Stimulated activated CD4-positive, alpha-beta T cell treated with anti-CD3 and anti-CD28 coated beads, Interleukin-4, amount 100 ng/mL, for 48 hours (primary cell): Measurements from ENCODE around the gene CATSPERE.
"Not testable (repeated sequence)": the region's sequence is repeated elsewhere in the genome, so short reads cannot be mapped to it uniquely, and the experiment has no call there.

Source experiments
- DNase-seq, 2 donors: peaks; one replicate each; pipeline ENCODE4 v3.0.0-alpha.2; 2020; ENCODE audit warnings: low read depth in 2 of 2

The CATSPERE gene

DNA sequence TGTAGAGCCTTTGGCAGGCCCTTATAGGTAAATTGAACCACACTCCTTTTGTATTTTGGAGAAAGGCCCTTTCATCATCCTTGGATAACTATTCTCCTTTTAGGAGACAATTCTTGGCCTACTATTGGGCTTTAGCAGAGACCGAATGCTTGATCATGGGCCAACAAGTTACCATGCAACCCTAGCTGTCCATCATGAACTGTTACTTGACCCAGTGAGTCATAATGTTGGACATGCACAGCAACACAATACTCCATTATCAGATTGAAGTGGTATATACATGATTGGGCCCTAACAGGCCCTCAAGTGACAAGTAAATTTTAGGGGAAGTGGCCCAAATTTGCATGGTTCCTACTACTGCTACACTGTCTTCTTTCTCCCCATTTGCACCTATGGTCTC is 84.4 kb downstream of the CATSPERE start:
- no peak for DNase-seq

- no peak for DNase-seq
Observed at GRCh38 chr1:244548558-244549115, 87.6 kb downstream of the CATSPERE start.

DNA sequence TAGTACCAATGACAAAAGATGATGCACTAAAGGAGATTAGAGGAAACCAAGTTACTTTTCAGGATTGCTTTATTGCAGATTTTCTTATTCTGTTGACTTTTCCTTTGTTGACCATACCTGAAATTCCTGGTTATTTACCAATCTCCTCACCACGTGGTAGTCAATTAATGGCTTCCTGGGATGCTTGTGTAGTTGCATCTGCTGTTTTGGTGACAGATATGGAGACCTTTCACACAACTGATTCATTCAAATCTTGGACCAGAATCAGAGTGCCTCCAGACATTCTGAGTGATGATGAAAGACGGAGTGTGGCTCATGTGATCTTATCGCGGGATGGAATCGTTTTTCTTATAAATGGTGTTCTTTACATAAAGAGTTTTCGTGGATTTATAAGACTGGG is 91.3 kb downstream of the CATSPERE start:
- no peak for DNase-seq

DNA sequence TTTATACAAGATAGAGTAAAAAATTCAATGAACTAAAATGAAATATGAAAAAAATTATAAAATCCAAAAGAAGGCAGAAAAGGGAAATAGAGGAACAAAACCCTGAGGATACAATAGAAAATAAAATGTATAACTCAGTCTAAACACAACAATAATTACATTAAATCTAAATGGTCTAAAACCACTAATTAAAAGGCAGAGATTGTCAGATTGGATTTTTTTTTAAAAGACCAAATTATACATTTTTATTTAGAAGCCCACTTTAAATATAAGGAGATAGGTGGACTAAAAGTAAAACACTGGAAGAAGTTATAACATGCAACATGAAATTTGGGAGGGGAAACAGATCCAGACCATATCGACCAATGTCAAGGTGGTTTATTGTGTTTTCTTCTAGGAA is 95.2 kb downstream of the CATSPERE start:
- no peak for DNase-seq

DNA sequence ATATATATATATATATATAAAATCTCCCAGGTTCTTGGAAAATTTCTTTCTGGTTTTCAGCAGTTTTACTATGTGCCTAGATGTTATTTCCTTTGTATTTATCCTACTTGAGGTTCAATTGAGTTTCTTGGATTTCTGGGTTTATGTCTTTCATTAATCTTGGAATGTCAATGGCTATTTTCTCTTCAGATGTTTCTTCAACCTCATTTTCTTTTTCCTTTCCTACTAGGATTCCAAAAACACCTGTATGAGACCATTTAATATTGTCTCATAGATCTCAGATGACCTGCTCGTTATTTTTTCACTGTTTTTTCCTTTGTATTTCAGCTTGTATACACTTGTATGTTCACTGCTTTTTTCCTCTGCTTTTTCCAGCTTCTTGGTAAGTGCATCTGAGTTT is 96.5 kb downstream of the CATSPERE start:
- no peak for DNase-seq

- DNase-seq = no peak
Observed at GRCh38 chr1:244559561-244559960, 98.5 kb downstream of the CATSPERE start.

- DNase-seq = not testable (repeated sequence)
Observed at GRCh38 chr1:244562877-244563276, 101.8 kb downstream of the CATSPERE start.

DNA sequence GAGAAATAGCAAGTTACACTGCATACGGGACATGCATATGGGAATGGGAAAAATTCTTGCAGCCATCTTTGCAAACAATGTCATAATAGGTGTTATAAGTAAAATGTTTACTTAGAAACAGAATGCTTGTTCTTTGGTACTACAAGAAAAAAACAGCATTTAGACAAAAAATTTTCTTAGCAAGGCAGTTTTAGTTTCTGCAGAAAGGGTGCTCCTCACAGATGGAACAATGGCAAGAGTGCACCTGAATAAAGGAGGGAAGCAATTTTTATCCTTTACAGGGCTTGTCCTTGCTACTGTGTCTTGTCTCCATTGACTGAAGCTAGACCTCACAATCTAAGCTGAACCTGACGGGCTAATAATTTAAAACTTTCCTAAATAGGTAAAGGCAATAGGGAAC is 112.7 kb downstream of the CATSPERE start:
- DNase-seq = no peak

GRCh38 chr1:244576259-244576892 is 115.3 kb downstream of the CATSPERE start:
- DNase-seq = no peak

DNA sequence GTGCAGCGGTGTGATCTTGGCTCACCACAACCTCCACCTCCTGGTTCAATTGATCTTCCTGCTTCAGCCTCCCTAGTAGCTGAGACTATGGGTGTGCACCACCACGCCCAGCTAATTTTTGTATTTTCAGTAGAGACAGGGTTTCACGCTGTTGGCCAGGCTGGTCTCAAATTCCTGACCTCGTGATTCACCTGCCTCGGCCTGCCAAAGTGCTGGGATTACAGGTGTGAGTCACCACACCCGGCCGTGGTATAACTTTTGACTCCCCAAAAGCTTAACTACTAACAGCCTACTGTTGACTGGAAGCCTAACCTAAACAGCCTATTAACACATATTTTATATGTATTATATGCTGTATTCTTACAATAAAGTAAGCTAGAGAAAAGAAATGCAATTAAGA is 117.1 kb downstream of the CATSPERE start:
- not testable (repeated sequence) for DNase-seq

- no peak for DNase-seq
Observed at GRCh38 chr1:244583358-244583982, 122.4 kb downstream of the CATSPERE start.

DNA sequence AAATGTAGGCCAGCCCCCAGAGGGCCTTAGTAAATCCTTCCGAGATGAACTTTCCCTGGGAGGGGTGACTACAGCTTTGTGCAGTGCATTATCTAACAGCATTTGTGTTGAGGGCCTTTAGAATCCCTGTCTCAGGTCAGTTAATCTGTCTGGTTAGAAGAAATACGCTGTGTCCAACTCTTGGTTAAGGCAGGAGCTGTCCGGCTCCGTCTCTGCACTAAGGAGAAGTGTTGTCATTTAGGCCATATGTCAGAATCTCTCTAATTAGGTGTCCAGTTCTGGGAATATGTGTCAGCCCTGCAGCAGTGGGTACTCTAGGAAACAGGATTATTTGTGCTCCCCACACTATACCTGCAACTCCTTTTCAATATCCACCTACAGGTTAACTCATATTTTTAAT is 124.8 kb downstream of the CATSPERE start:
- DNase-seq = no peak

- DNase-seq = no peak
Observed at GRCh38 chr1:244590670-244591069, 129.6 kb downstream of the CATSPERE start.

GRCh38 chr1:244598611-244599010 is 137.5 kb downstream of the CATSPERE start:
- DNase-seq = no peak

DNA sequence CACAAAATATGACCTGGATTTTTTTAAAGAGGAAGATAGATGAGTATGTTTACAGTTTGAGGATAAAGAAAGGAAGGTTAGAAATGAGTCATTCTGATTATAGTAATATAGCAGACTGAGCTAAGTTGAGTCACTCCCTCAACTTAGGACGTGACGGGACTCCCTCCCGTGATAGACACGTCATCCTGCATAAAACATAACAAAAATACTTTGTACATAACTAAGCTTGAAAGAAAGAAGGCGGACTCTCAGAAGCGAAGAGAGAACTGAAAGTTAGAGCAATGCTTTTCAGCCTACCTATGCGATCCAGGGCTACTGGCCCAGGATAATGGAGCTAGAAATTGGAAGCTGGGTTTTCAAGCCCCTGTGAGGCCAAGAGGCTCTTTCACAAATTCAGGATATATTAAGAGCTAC is 138.9 kb downstream of the CATSPERE start:
- peak; percentile 6 to 37 for DNase-seq

GRCh38 chr1:244601336-244601735 is 140.3 kb downstream of the CATSPERE start:
- no peak for DNase-seq

GRCh38 chr1:244603498-244603897 is 142.4 kb downstream of the CATSPERE start:
- DNase-seq = no peak

DNA sequence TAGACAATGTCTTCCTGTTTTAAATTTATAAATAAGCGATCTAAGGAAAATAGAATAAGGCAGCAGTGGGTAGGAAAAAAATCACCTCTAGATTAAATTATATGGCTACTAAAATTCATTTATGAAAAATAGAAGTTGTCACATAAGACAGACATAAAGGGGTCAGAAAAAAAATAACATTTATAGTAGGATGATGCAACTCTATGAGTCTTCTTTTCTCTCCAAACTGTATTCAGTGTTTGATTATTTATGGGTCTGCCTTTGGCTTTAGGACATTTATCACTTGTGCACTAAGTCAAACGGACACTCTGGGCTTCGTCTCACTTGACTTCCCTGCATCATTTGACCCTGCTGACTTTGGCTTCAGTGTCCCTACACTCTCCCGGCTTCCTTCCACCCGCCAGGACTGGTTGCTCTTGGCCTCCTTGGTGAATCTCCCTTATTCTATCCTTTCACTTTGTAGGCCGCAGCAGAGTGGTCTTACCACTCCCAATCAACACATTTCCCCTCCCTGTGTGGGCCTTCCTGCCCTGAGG is 144.8 kb downstream of the CATSPERE start:
- DNase-seq = no peak

- DNase-seq = no peak
Observed at GRCh38 chr1:244614113-244614836, 153.2 kb downstream of the CATSPERE start.

DNA sequence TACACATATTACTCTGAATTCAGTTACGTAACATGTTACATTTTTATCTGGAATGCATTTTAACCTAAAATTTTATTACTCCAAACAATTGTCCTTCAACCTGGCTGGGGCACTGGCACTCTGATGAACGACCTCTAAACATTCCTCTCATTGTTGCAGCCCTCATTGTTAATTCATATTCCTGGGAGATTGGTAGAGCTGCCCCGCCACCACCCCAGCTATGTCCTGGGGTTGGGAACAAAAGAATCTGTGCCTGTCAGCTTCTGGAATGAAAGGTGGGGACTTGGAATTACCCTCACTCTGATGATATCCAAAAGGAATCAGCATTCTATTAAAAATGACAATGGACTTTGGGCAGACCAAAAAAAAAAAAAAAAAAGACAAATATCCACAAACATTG is 153.8 kb downstream of the CATSPERE start:
- DNase-seq = no peak

- no peak for DNase-seq
Observed at GRCh38 chr1:244615301-244615700, 154.2 kb downstream of the CATSPERE start.

DNA sequence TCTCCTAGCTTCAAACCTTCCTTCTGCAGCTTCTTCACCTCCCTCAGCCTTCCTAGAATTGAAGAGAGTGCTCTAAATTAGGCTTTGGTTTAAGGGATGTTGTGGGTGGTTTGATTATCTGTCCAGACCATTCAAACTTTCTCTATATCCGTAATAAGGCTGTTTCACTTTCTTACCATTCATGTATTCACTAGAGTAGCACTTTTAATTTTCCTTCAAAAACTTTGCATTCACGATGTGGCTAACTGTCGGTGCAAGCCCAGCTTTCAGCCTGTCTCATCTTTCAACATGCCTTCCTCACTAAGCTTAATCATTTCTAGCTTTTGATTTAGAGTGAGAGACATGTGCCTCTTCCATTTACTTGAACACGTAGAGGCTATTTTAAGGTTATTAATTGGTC is 165.6 kb downstream of the CATSPERE start:
- DNase-seq = no peak

GRCh38 chr1:244628789-244629188 is 167.7 kb downstream of the CATSPERE start:
- no peak for DNase-seq
